OCI-LY7 (cell line): Measurements from ENCODE around the gene GATA1.

ENCODE experiments used
- EZH2phosphoT487 ChIP-seq: fragments of 200-600 bp; sonication (generic); IDR thresholded peaks from 2 replicates; pipeline ENCODE4 v1.6.1; 2018; ENCODE audit warnings: low read depth, borderline replicate concordance, mild to moderate bottlenecking, mixed run types, antibody characterized with exemption, low read length, moderate library complexity, mixed read lengths
- TF ChIP-seq, protein P1 (sequence below): fragments of 200-600 bp; sonication (generic); conservative IDR thresholded peaks from 2 replicates; pipeline ENCODE4 v1.5.1; 2014; ENCODE audit warnings: mild to moderate bottlenecking, antibody characterized with exemption, low read length, moderate library complexity, mixed read lengths

DNA sequence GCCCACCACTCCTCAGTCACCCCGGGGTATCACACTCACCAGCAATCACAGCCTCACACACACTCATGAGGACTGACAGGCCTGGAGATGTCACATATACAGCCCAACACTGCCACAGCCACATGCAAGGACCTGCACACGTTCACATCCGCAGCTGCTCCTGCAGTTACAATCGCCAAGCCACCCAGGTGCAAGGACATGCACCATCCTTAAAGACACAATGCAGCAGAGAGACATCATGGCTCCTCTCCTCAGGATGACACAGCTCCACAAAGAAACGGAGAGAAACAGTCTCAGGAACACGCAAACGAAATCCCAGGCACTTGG is 48.0 kb downstream of the GATA1 start:
- TF ChIP-seq, protein P1, sequence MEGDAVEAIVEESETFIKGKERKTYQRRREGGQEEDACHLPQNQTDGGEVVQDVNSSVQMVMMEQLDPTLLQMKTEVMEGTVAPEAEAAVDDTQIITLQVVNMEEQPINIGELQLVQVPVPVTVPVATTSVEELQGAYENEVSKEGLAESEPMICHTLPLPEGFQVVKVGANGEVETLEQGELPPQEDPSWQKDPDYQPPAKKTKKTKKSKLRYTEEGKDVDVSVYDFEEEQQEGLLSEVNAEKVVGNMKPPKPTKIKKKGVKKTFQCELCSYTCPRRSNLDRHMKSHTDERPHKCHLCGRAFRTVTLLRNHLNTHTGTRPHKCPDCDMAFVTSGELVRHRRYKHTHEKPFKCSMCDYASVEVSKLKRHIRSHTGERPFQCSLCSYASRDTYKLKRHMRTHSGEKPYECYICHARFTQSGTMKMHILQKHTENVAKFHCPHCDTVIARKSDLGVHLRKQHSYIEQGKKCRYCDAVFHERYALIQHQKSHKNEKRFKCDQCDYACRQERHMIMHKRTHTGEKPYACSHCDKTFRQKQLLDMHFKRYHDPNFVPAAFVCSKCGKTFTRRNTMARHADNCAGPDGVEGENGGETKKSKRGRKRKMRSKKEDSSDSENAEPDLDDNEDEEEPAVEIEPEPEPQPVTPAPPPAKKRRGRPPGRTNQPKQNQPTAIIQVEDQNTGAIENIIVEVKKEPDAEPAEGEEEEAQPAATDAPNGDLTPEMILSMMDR, result no peak
- no peak for TF ChIP-seq EZH2phosphoT487
